Measurements from ENCODE around the gene HEYL.

DNA sequence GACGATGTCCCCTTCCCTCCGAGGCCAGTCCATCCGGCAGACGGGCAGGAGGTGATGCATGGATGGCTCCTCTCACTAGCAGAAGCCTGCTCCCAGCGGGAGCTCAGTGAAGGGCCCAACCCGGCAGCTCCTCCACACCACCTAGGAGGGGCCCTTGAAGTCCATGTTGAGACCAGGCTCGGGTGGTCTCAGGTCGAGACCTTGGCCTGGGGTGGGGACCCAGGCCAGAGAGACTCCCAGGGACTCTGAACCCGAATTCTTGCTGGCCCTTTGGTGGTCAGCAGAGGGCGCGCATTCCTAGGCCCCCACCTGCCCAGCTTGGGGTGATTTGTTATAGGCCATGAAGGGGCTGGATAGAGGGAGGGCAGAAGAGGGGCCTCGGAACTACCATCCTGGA lies 33.1 kb upstream of the HEYL start:
- TF ChIP-seq POLR2A (IDR thresholded peaks at IDR 0.05; ENCODE audit: low read length) (no peak), GATA1 (IDR thresholded peaks at IDR 0.05; ENCODE audit: low read depth, low read length) (no peak)

Measured in erythroblast (primary cell).